HG03039 (cell line): ENCODE data around the gene KRT26.
"Not testable (repeated sequence)": the region's sequence is repeated elsewhere in the genome, so short reads cannot be mapped to it uniquely, and the experiment has no call there.

Experiments
- ATAC-seq: cut with Tn5 transposase; IDR thresholded peaks from one replicate; pipeline ENCODE4 v1.9.1; 2021; ENCODE audit warnings: mild to moderate bottlenecking, moderate library complexity; ENCODE audit not compliant: unreplicated experiment

The KRT26 gene

GRCh38 chr17:40795019-40795667, 23.1 kb upstream of the KRT26 start:
- no peak for ATAC-seq

- ATAC-seq = no peak
Measured at GRCh38 chr17:40794466-40794865, 22.5 kb upstream of the KRT26 start.

GRCh38 chr17:40793832-40794231, 21.8 kb upstream of the KRT26 start:
- no peak for ATAC-seq

GRCh38 chr17:40791787-40792436, 19.9 kb upstream of the KRT26 start:
- ATAC-seq = no peak

- ATAC-seq = no peak
Measured at GRCh38 chr17:40791111-40791510, 19.1 kb upstream of the KRT26 start.

- ATAC-seq = no peak
Measured at GRCh38 chr17:40782450-40782849, 10.4 kb upstream of the KRT26 start, which contains the start of gene KRT27. Gene KRT27 (minus strand): TSS chr17:40782550. CDS start chr17:40782493, 57 bp downstream.

GRCh38 chr17:40779181-40779909, 7.3 kb upstream of the KRT26 start:
- no peak for ATAC-seq

- no peak for ATAC-seq
Measured at GRCh38 chr17:40778461-40778860, 6.5 kb upstream of the KRT26 start.

GRCh38 chr17:40777971-40778370, 6.0 kb upstream of the KRT26 start:
- ATAC-seq = no peak

GRCh38 chr17:40777459-40777858, 5.5 kb upstream of the KRT26 start:
- no peak for ATAC-seq

GRCh38 chr17:40775945-40776344, 3.9 kb upstream of the KRT26 start:
- no peak for ATAC-seq

- ATAC-seq = no peak
Measured at GRCh38 chr17:40765657-40766056, 6.3 kb downstream of the KRT26 start.

- ATAC-seq = no peak
Measured at GRCh38 chr17:40763752-40764151, 8.2 kb downstream of the KRT26 start.

GRCh38 chr17:40760105-40761016, 11.6 kb downstream of the KRT26 start:
- ATAC-seq = no peak

- no peak for ATAC-seq
Measured at GRCh38 chr17:40755231-40755630, 16.8 kb downstream of the KRT26 start, which contains the start of gene KRT25. Gene KRT25 (minus strand): TSS chr17:40755331. CDS start chr17:40755271, 60 bp downstream.

- ATAC-seq = no peak
Measured at GRCh38 chr17:40753804-40754203, 18.2 kb downstream of the KRT26 start.

GRCh38 chr17:40751065-40751464, 20.9 kb downstream of the KRT26 start:
- ATAC-seq = no peak

- no peak for ATAC-seq
Measured at GRCh38 chr17:40750391-40750790, 21.6 kb downstream of the KRT26 start.

GRCh38 chr17:40748666-40749065, 23.3 kb downstream of the KRT26 start:
- not testable (repeated sequence) for ATAC-seq

GRCh38 chr17:40738553-40738952, 33.4 kb downstream of the KRT26 start:
- ATAC-seq = no peak

- ATAC-seq = no peak
Measured at GRCh38 chr17:40735016-40735415, 37.0 kb downstream of the KRT26 start.
